GM18520 (cell line): ENCODE measurements around the gene CRHR2.
"Not testable (repeated sequence)": the region's sequence is repeated elsewhere in the genome, so short reads cannot be mapped to it uniquely, and the experiment has no call there.

Experiments used
- ATAC-seq: cut with Tn5 transposase; IDR thresholded peaks from one replicate; pipeline ENCODE4 v1.9.1; 2021; ENCODE audit not compliant: unreplicated experiment

The CRHR2 gene

GRCh38 chr7:30682212-30683083 is at the start of gene CRHR2:
CRHR2 (minus strand) TSS chr7:30682456; CDS start chr7:30682280, 176 bp downstream.
- ATAC-seq, result no peak

- no peak for ATAC-seq
Observed at GRCh38 chr7:30731581-30731980, 49.3 kb upstream of the CRHR2 start.

- no peak for ATAC-seq
Observed at GRCh38 chr7:30730996-30731395, 48.7 kb upstream of the CRHR2 start.

- ATAC-seq, result no peak
Observed at GRCh38 chr7:30730097-30730496, 47.8 kb upstream of the CRHR2 start.

- no peak for ATAC-seq
Observed at GRCh38 chr7:30729642-30730041, 47.4 kb upstream of the CRHR2 start.

- no peak for ATAC-seq
Observed at GRCh38 chr7:30728591-30729100, 46.4 kb upstream of the CRHR2 start.

GRCh38 chr7:30727061-30727945 is 45.0 kb upstream of the CRHR2 start:
- peak; percentile 49 for ATAC-seq

- no peak for ATAC-seq
Observed at GRCh38 chr7:30726296-30727006, 44.2 kb upstream of the CRHR2 start.

GRCh38 chr7:30723776-30724175 is 41.5 kb upstream of the CRHR2 start:
- no peak for ATAC-seq

- ATAC-seq, result no peak
Observed at GRCh38 chr7:30722671-30723070, 40.4 kb upstream of the CRHR2 start.

GRCh38 chr7:30722187-30722586 is 39.9 kb upstream of the CRHR2 start:
- ATAC-seq, result no peak

- no peak for ATAC-seq
Observed at GRCh38 chr7:30721211-30721610, 39.0 kb upstream of the CRHR2 start.

- ATAC-seq, result not testable (repeated sequence)
Observed at GRCh38 chr7:30719434-30719833, 37.2 kb upstream of the CRHR2 start.

GRCh38 chr7:30717181-30717580 is 34.9 kb upstream of the CRHR2 start:
- ATAC-seq, result no peak

- ATAC-seq, result no peak
Observed at GRCh38 chr7:30714129-30714528, 31.9 kb upstream of the CRHR2 start.

GRCh38 chr7:30713392-30713791 is 31.1 kb upstream of the CRHR2 start:
- no peak for ATAC-seq

- ATAC-seq, result no peak
Observed at GRCh38 chr7:30710669-30711068, 28.4 kb upstream of the CRHR2 start.

- no peak for ATAC-seq
Observed at GRCh38 chr7:30709549-30709948, 27.3 kb upstream of the CRHR2 start.

GRCh38 chr7:30708983-30709382 is 26.7 kb upstream of the CRHR2 start:
- no peak for ATAC-seq

GRCh38 chr7:30708412-30708811 is 26.2 kb upstream of the CRHR2 start:
- no peak for ATAC-seq
